Measurements from ENCODE around the gene MYO7A.

GRCh38 chr11:77144196-77144856 lies 16.3 kb downstream of the MYO7A start:
- TF ChIP-seq, protein P1, sequence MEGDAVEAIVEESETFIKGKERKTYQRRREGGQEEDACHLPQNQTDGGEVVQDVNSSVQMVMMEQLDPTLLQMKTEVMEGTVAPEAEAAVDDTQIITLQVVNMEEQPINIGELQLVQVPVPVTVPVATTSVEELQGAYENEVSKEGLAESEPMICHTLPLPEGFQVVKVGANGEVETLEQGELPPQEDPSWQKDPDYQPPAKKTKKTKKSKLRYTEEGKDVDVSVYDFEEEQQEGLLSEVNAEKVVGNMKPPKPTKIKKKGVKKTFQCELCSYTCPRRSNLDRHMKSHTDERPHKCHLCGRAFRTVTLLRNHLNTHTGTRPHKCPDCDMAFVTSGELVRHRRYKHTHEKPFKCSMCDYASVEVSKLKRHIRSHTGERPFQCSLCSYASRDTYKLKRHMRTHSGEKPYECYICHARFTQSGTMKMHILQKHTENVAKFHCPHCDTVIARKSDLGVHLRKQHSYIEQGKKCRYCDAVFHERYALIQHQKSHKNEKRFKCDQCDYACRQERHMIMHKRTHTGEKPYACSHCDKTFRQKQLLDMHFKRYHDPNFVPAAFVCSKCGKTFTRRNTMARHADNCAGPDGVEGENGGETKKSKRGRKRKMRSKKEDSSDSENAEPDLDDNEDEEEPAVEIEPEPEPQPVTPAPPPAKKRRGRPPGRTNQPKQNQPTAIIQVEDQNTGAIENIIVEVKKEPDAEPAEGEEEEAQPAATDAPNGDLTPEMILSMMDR (IDR thresholded peaks at IDR 0.05; ENCODE audit: control extremely low read depth in 1 of 3, insufficient read depth in 1 of 3, low read depth in 1 of 3, low read length in 3 of 3) = no peak
- TF ChIP-seq TEAD4 (IDR thresholded peaks at IDR 0.05; ENCODE audit: low read depth, low read length) (no peak), YY1 (IDR thresholded peaks at IDR 0.05; ENCODE audit: low read depth, low read length) (no peak), ATF3 (IDR thresholded peaks at IDR 0.05; ENCODE audit: insufficient read depth, low read depth, low read length) (no peak), PHF8 (conservative IDR thresholded peaks at IDR 0.05; ENCODE audit: low read depth, low read length) (no peak), POLR2A (IDR thresholded peaks at IDR 0.05; ENCODE audit: control extremely low read depth in 1 of 2, low read depth in 2 of 2, low read length in 2 of 2) (no peak)
